HEK293 (cell line): ENCODE results near the gene RNU1-4.
A peak's percentile ranks its signal among the peaks of the same experiment; 100 is the strongest.

ENCODE experiments used
- ATF2 ChIP-seq: fragments of 450-650 bp; formaldehyde crosslinking; IDR thresholded peaks from 2 replicates; pipeline ENCODE4 v1.5.1; 2016; ENCODE audit warnings: missing biosample characterization, missing genetic modification characterization, low read depth
- BCL11A ChIP-seq: fragments of 450-650 bp; formaldehyde crosslinking; IDR thresholded peaks from 2 replicates; pipeline ENCODE4 v1.5.1; 2016; ENCODE audit warnings: low read depth, missing biosample characterization, missing genetic modification characterization
- EGR2 ChIP-seq: fragments of 450-650 bp; formaldehyde crosslinking; IDR thresholded peaks from 2 replicates; pipeline ENCODE4 v1.5.1; 2016; ENCODE audit warnings: low read depth, missing biosample characterization, missing genetic modification characterization
- GFI1B ChIP-seq: fragments of 450-650 bp; formaldehyde crosslinking; IDR thresholded peaks from 2 replicates; pipeline ENCODE4 v1.5.1; 2016; ENCODE audit warnings: missing biosample characterization, missing genetic modification characterization
- HOXC10 ChIP-seq: sonication (generic); formaldehyde crosslinking; IDR thresholded peaks from 2 replicates; pipeline ENCODE4 v1.8.1; 2023; ENCODE audit warnings: mild to moderate bottlenecking, missing genetic modification reagents
- KLF8 ChIP-seq: fragments of 450-650 bp; formaldehyde crosslinking; IDR thresholded peaks from 2 replicates; pipeline ENCODE4 v1.5.1; 2016; ENCODE audit warnings: missing biosample characterization, missing genetic modification characterization
- MYNN ChIP-seq: fragments of 450-650 bp; formaldehyde crosslinking; IDR thresholded peaks from 2 replicates; pipeline ENCODE4 v1.5.1; 2016; ENCODE audit warnings: missing biosample characterization, missing genetic modification characterization, borderline replicate concordance
- SALL2 ChIP-seq: fragments of 450-650 bp; formaldehyde crosslinking; IDR thresholded peaks from 2 replicates; pipeline ENCODE4 v1.5.0; 2017; ENCODE audit warnings: missing biosample characterization, mild to moderate bottlenecking, missing genetic modification characterization, borderline replicate concordance
- TRIM28 ChIP-seq: IDR thresholded peaks from 2 replicates; pipeline ENCODE4 v1.6.1; 2011; ENCODE audit warnings: low read length, control low read depth, borderline replicate concordance
- ZBTB49 ChIP-seq: fragments of 450-650 bp; formaldehyde crosslinking; IDR thresholded peaks from 2 replicates; pipeline ENCODE4 v1.5.1; 2016; ENCODE audit warnings: missing biosample characterization, missing genetic modification characterization, low read depth
- ZFHX2 ChIP-seq: fragments of 450-650 bp; formaldehyde crosslinking; conservative IDR thresholded peaks from 2 replicates; pipeline ENCODE4 v1.5.1; 2016; ENCODE audit warnings: missing biosample characterization, missing genetic modification characterization
- ZFP69B ChIP-seq: fragments of 450-650 bp; formaldehyde crosslinking; IDR thresholded peaks from 2 replicates; pipeline ENCODE4 v1.5.1; 2016; ENCODE audit warnings: missing biosample characterization, missing genetic modification characterization
- ZNF121 ChIP-seq: fragments of 450-650 bp; formaldehyde crosslinking; IDR thresholded peaks from 2 replicates; pipeline ENCODE4 v1.5.1; 2016; ENCODE audit warnings: missing biosample characterization, missing genetic modification characterization
- ZNF138 ChIP-seq: fragments of 450-650 bp; formaldehyde crosslinking; IDR thresholded peaks from 2 replicates; pipeline ENCODE4 v1.5.1; 2016; ENCODE audit warnings: missing biosample characterization, missing genetic modification characterization, borderline replicate concordance
- ZNF146 ChIP-seq: fragments of 450-650 bp; formaldehyde crosslinking; IDR thresholded peaks from 2 replicates; pipeline ENCODE4 v1.5.1; 2016; ENCODE audit warnings: missing biosample characterization, missing genetic modification characterization
- ZNF155 ChIP-seq: fragments of 450-650 bp; formaldehyde crosslinking; IDR thresholded peaks from 2 replicates; pipeline ENCODE4 v1.5.1; 2016; ENCODE audit warnings: missing biosample characterization, missing genetic modification characterization
- ZNF175 ChIP-seq: fragments of 450-650 bp; formaldehyde crosslinking; IDR thresholded peaks from 2 replicates; pipeline ENCODE4 v1.5.1; 2016; ENCODE audit warnings: missing biosample characterization, missing genetic modification characterization
- ZNF18 ChIP-seq: fragments of 450-650 bp; formaldehyde crosslinking; IDR thresholded peaks from 2 replicates; pipeline ENCODE4 v1.5.1; 2016; ENCODE audit warnings: missing biosample characterization, missing genetic modification characterization
- ZNF23 ChIP-seq: fragments of 450-650 bp; formaldehyde crosslinking; IDR thresholded peaks from 2 replicates; pipeline ENCODE4 v1.5.1; 2016; ENCODE audit warnings: missing biosample characterization, missing genetic modification characterization, borderline replicate concordance
- ZNF274 ChIP-seq, 2 experiments: fragments of 200-500 bp in 1 of 2; fragments of 450-650 bp in 1 of 2; sonication (Bioruptor generic) in 1 of 2; formaldehyde crosslinking in 1 of 2; IDR thresholded peaks; 2 replicates each; pipeline versions ENCODE4 v1.5.1 to v1.6.1; 2014 to 2016; ENCODE audit warnings: borderline replicate concordance in 1 of 2, inconsistent platforms in 1 of 2, low read length in 1 of 2, missing biosample characterization in 1 of 2, missing genetic modification characterization in 1 of 2
- ZNF350 ChIP-seq: fragments of 450-650 bp; formaldehyde crosslinking; IDR thresholded peaks from 2 replicates; pipeline ENCODE4 v1.5.0; 2017; ENCODE audit warnings: missing biosample characterization, mild to moderate bottlenecking, missing genetic modification characterization
- ZNF513 ChIP-seq: fragments of 450-650 bp; IDR thresholded peaks from 2 replicates; pipeline ENCODE4 v1.5.1; 2018; ENCODE audit warnings: missing biosample characterization, missing genetic modification characterization
- ZNF514 ChIP-seq: fragments of 450-650 bp; formaldehyde crosslinking; IDR thresholded peaks from 2 replicates; pipeline ENCODE4 v1.5.1; 2016; ENCODE audit warnings: missing biosample characterization, missing genetic modification characterization
- ZNF544 ChIP-seq: fragments of 450-650 bp; formaldehyde crosslinking; IDR thresholded peaks from 2 replicates; pipeline ENCODE4 v1.5.0; 2017; ENCODE audit warnings: missing biosample characterization, missing genetic modification characterization
- ZNF558 ChIP-seq: fragments of 450-650 bp; formaldehyde crosslinking; IDR thresholded peaks from 2 replicates; pipeline ENCODE4 v1.5.1; 2016; ENCODE audit warnings: missing biosample characterization, missing genetic modification characterization
- ZNF585B ChIP-seq: fragments of 450-650 bp; formaldehyde crosslinking; IDR thresholded peaks from 2 replicates; pipeline ENCODE4 v1.5.1; 2016; ENCODE audit warnings: missing biosample characterization, missing genetic modification characterization
- ZNF621 ChIP-seq: fragments of 450-650 bp; formaldehyde crosslinking; IDR thresholded peaks from 2 replicates; pipeline ENCODE4 v1.5.1; 2017; ENCODE audit warnings: missing biosample characterization, missing genetic modification characterization
- ZNF624 ChIP-seq: fragments of 450-650 bp; formaldehyde crosslinking; IDR thresholded peaks from 2 replicates; pipeline ENCODE4 v1.5.1; 2017; ENCODE audit warnings: missing biosample characterization, missing genetic modification characterization
- ZNF626 ChIP-seq: fragments of 450-650 bp; sonication (Bioruptor Pico); formaldehyde crosslinking; IDR thresholded peaks from 2 replicates; pipeline ENCODE4 v1.5.1; 2018; ENCODE audit warnings: missing biosample characterization, missing genetic modification characterization, inconsistent platforms
- ZNF692 ChIP-seq: fragments of 450-650 bp; formaldehyde crosslinking; IDR thresholded peaks from 2 replicates; pipeline ENCODE4 v1.5.1; 2016; ENCODE audit warnings: missing biosample characterization, missing genetic modification characterization

Gene RNU1-4

GRCh38 chr1:16727190-16728111 lies 12.9 kb upstream of the RNU1-4 start (continued):
- peak; percentile 64 for TF ChIP-seq ZFP69B (tag by site-specific recombination)
- TF ChIP-seq ZNF626 (tag by site-specific recombination), result no peak
- no peak for TF ChIP-seq ZNF274 (IDR thresholded peaks at IDR 0.05; ENCODE audit: low read length)
- TF ChIP-seq ZNF274 (tag by site-specific recombination; IDR thresholded peaks at IDR 0.05; ENCODE audit: borderline replicate concordance), result no peak
- no peak for TF ChIP-seq ZNF23 (tag by site-specific recombination)
- TF ChIP-seq EGR2 (tag by site-specific recombination), result peak; percentile 67
- no peak for TF ChIP-seq ZNF138 (tag by site-specific recombination)
- TF ChIP-seq ZNF175 (tag by site-specific recombination), result no peak
- TF ChIP-seq SALL2, result 0 out of 2 replicates have a peak, but pooled peaks have one; percentile 51
- peak; percentile 94 for TF ChIP-seq ZNF558 (tag by site-specific recombination)
- peak; percentile 59; the same call in 1 of the 2 replicates for TF ChIP-seq ZNF624 (tag by site-specific recombination)
- TF ChIP-seq ZNF585B (tag by site-specific recombination), result no peak; the same call in 1 of the 2 replicates
- no peak for TF ChIP-seq ZBTB49 (tag by site-specific recombination)
- no peak for TF ChIP-seq MYNN (tag by site-specific recombination)
- peak; percentile 62; the same call in 1 of the 2 replicates for TF ChIP-seq ZNF121 (tag by site-specific recombination)
- peak; percentile 99 for TF ChIP-seq TRIM28
- peak; percentile 13; the same call in 1 of the 2 replicates for TF ChIP-seq ZNF350 (tag by site-specific recombination)
- TF ChIP-seq ZNF146, result no peak
- TF ChIP-seq ATF2 (tag by site-specific recombination), result no peak
- TF ChIP-seq ZNF155, result no peak
- TF ChIP-seq ZFHX2 (tag by site-specific recombination), result peak; percentile 87
- no peak for TF ChIP-seq HOXC10
- peak; percentile 80; the same call in 1 of the 2 replicates for TF ChIP-seq ZNF692 (tag by site-specific recombination)
- TF ChIP-seq ZNF513 (tag by site-specific recombination), result no peak; the same call in 1 of the 2 replicates
- TF ChIP-seq KLF8 (tag by site-specific recombination), result peak; percentile 86
- no peak for TF ChIP-seq ZNF514 (tag by site-specific recombination)
- no peak for TF ChIP-seq ZNF544
- peak; percentile 98 for TF ChIP-seq BCL11A (tag by site-specific recombination)
- 0 out of 2 replicates have a peak, but pooled peaks have one; percentile 27 for TF ChIP-seq GFI1B (tag by site-specific recombination)
- no peak for TF ChIP-seq ZNF621 (tag by site-specific recombination)
- peak; percentile 75; the same call in 1 of the 2 replicates for TF ChIP-seq ZNF18
